DMS53 treated with DMSO at 0.1 percent for 48 hours (cell line): ENCODE data around the gene ZNF711.
"Not testable (repeated sequence)": the region's sequence is repeated elsewhere in the genome, so short reads cannot be mapped to it uniquely, and the experiment has no call there.

Experiments used
- DNase-seq: peaks from one replicate; lab custom pipeline; 2025; ENCODE audit not compliant: unreplicated experiment; lab: John Stamatoyannopoulos, UW

The ZNF711 gene

GRCh38 chrX:85243761-85244449 is at the start of gene ZNF711, which contains the start of gene SATL1:
ZNF711 (plus strand) TSS chrX:85243991; CDS start chrX:85247573, 3,582 bp downstream.
SATL1 (minus strand) TSS chrX:85243779; CDS start chrX:85108968, 134,811 bp downstream.
- peak; percentile 35 for DNase-seq

DNA sequence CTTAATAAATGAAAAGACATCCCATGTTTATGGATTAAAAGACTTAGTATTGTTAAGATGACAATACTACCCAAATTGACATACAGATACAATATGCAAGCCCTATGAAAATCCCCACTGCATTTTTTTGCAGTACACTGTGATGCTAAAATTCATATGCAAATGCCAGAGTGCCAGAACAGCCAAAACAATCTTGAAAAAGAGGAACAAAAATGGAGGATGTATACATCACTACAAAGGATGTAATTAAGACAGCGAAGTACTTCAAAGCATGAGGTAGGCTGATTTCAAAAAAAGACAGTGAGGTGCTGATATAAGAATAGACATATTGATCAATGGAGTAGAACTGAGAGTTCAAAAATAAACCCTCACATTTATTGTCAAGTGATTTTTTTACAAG is 47.5 kb upstream of the ZNF711 start:
- DNase-seq, result no peak

DNA sequence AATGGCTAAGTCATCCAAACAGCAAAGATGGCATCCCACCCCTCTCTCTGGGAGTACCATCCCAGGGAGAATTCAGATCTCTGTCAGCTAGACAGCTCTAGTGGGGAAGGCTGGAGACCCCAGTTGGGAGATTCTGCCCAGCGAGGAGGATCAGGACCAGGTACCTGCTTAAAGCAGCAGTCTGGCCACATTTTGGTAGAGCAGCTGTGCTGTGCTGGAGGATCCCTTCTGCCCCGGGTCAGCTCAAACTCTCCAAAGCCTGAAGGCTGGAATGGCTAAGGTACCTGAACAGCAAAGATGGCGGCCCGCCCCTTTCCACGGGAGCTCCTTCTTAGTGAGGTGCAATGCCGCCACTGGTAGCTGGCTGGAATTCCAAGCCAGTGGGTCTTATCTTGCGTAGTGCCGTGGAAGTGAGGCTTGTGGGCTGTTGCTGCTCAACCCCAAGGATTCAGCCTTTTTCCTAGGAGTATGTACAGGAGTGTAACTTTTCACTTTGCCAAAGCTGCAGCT is 40.3 kb upstream of the ZNF711 start:
- no peak for DNase-seq

GRCh38 chrX:85213792-85214530 is 29.8 kb upstream of the ZNF711 start:
- DNase-seq, result no peak

- DNase-seq, result no peak
Observed at GRCh38 chrX:85215946-85216345, 27.8 kb upstream of the ZNF711 start.

GRCh38 chrX:85221361-85221760 is 22.4 kb upstream of the ZNF711 start:
- DNase-seq, result no peak

- DNase-seq, result no peak
Observed at GRCh38 chrX:85223359-85223758, 20.4 kb upstream of the ZNF711 start.

- DNase-seq, result no peak
Observed at GRCh38 chrX:85243155-85243554, 636 bp upstream of the ZNF711 start.

DNA sequence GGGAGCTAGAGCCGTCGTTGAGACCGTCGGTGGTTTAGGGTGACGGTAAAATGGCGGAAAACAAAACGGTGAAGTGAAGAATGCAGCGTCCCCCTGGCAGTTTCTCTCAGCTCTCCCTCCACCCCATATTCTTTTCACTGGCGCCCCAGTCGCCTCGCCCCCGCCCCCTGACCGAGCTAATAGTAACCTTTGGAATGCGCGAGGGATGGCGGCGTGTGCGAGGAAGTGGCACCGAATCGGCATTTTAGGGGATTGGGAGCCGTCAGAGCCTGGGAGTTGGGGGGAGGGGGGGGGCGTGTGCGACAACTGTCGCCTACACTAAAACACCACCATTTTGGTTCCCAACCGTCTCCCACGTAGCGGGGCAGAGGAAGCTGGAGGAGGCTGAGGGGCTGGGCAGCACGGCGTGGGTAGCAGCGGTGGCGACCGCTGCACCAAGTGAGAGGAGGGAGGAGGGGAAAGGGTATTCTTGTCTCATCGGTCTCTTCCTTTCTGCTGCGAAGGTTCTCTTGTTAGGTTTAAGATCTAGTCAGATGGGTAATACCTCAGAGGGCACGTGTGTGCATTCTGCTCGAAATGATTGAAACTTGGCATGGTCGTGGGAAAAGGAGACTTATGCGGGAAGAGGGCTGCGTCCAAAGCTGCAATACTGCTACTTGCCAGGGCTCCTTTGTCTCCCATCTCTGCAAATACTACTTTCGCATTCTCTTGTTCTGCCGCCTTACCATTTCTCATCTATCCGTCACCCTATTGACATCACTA is 840 bp downstream of the ZNF711 start:
- peak; percentile 6 for DNase-seq

- not testable (repeated sequence) for DNase-seq
Observed at GRCh38 chrX:85285286-85285685, 41.5 kb downstream of the ZNF711 start.

GRCh38 chrX:85288992-85289723 is 45.4 kb downstream of the ZNF711 start:
- DNase-seq, result no peak

GRCh38 chrX:85303544-85303943 is 59.8 kb downstream of the ZNF711 start:
- no peak for DNase-seq

GRCh38 chrX:85309717-85310116 is 65.9 kb downstream of the ZNF711 start:
- no peak for DNase-seq

DNA sequence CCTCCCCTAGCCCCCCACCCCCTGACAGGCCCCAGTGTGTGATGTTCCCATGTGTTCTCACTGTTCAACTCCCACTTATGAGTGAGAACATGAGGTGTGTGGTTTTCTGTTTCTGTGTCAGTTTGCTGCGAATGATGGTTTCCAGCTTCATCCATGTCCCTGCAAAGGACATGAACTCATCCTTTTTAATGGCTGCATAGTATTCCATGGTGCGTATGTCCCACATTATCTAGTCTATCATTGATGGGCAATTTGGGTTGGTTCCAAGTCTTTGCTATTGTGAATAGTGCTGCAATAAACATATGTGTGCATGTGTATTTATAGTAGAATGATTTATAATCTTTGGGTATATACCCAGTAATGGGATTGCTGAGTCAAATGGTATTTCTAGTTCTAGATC is 67.6 kb downstream of the ZNF711 start:
- not testable (repeated sequence) for DNase-seq
